SK-N-SH treated with all-trans-retinoic acid at 6 μM for 48 hours (cell line): ENCODE measurements around the gene RNF224.

Experiments
- ATAC-seq: fragments of 200-7000 bp; cut with Tn5 transposase; 3 replicates; pipeline ENCODE4 v1.9.1; 2020; ENCODE audit warnings: mild to moderate bottlenecking, moderate library complexity
- ARNTL ChIP-seq: fragments of 450-650 bp; formaldehyde crosslinking; IDR thresholded peaks from 2 replicates; pipeline ENCODE4 v1.5.0; 2020; ENCODE audit warnings: low read depth, mild to moderate bottlenecking, moderate library complexity, borderline replicate concordance
- CREB5 ChIP-seq: fragments of 250-450 bp; sonication (Bioruptor Pico); IDR thresholded peaks from 2 replicates; pipeline ENCODE4 v1.5.1; 2020; ENCODE audit warnings: low read depth, mild to moderate bottlenecking, moderate library complexity
- CSDC2 ChIP-seq: fragments of 250-450 bp; sonication (Bioruptor Pico); IDR thresholded peaks from 2 replicates; pipeline ENCODE4 v1.5.0; 2020; ENCODE audit warnings: mild to moderate bottlenecking, moderate library complexity
- CSRNP3 ChIP-seq: fragments of 250-450 bp; sonication (Bioruptor Pico); IDR thresholded peaks from 2 replicates; pipeline ENCODE4 v1.5.1; 2021; ENCODE audit warnings: mild to moderate bottlenecking, moderate library complexity
- ESRRG ChIP-seq: fragments of 250-450 bp; sonication (Bioruptor Pico); IDR thresholded peaks from 2 replicates; pipeline ENCODE4 v1.6.1; 2021; ENCODE audit warnings: mild to moderate bottlenecking
- GLIS3 ChIP-seq: fragments of 250-450 bp; sonication (Bioruptor Pico); IDR thresholded peaks from 2 replicates; pipeline ENCODE4 v1.5.0; 2020; ENCODE audit warnings: mild to moderate bottlenecking, moderate library complexity
- ISL1 ChIP-seq: fragments of 250-450 bp; sonication (Bioruptor Pico); IDR thresholded peaks from 2 replicates; pipeline ENCODE4 v2.1.2; 2022; ENCODE audit warnings: mild to moderate bottlenecking, moderate library complexity
- OSR1 ChIP-seq: fragments of 250-450 bp; sonication (Bioruptor Pico); IDR thresholded peaks from 2 replicates; pipeline ENCODE4 v1.8.0; 2022; ENCODE audit warnings: moderate library complexity, mild to moderate bottlenecking, inconsistent platforms
- RARB ChIP-seq: fragments of 250-450 bp; sonication (Bioruptor Pico); IDR thresholded peaks from 2 replicates; pipeline ENCODE4 v1.8.0; 2021; ENCODE audit warnings: mild to moderate bottlenecking, moderate library complexity
- TCF4 ChIP-seq: fragments of 250-450 bp; sonication (Bioruptor Pico); IDR thresholded peaks from 2 replicates; pipeline ENCODE4 v1.8.0; 2021; ENCODE audit warnings: mild to moderate bottlenecking, moderate library complexity, borderline replicate concordance
- TOX ChIP-seq: fragments of 250-450 bp; sonication (Bioruptor Pico); IDR thresholded peaks from 2 replicates; pipeline ENCODE4 v1.8.0; 2021; ENCODE audit warnings: mild to moderate bottlenecking, moderate library complexity, borderline replicate concordance
- TSHZ2 ChIP-seq: fragments of 250-450 bp; sonication (Bioruptor Pico); IDR thresholded peaks from 2 replicates; pipeline ENCODE4 v1.5.0; 2020; ENCODE audit warnings: mild to moderate bottlenecking, moderate library complexity
- ZC3H10 ChIP-seq: fragments of 250-450 bp; sonication (Bioruptor Pico); IDR thresholded peaks from 2 replicates; pipeline ENCODE4 v1.5.1; 2021; ENCODE audit warnings: mild to moderate bottlenecking, moderate library complexity
- ZFP30 ChIP-seq: fragments of 450-650 bp; formaldehyde crosslinking; IDR thresholded peaks from 2 replicates; pipeline ENCODE4 v1.5.0; 2022; ENCODE audit warnings: mild to moderate bottlenecking, moderate library complexity
- ZNF565 ChIP-seq: fragments of 450-650 bp; formaldehyde crosslinking; conservative IDR thresholded peaks from 2 replicates; pipeline ENCODE4 v1.5.0; 2020; ENCODE audit warnings: low read depth, mild to moderate bottlenecking, moderate library complexity
- ZNF70 ChIP-seq: fragments of 450-650 bp; formaldehyde crosslinking; IDR thresholded peaks from 2 replicates; pipeline ENCODE4 v1.5.0; 2020; ENCODE audit warnings: mild to moderate bottlenecking, moderate library complexity
- ZNF8 ChIP-seq: fragments of 450-650 bp; formaldehyde crosslinking; IDR thresholded peaks from 2 replicates; pipeline ENCODE4 v1.5.0; 2020; ENCODE audit warnings: mild to moderate bottlenecking, moderate library complexity
- TF ChIP-seq, protein P1 (sequence below): fragments of 250-450 bp; sonication (Bioruptor Pico); IDR thresholded peaks from 2 replicates; pipeline ENCODE4 v1.8.0; 2021; ENCODE audit warnings: low read depth, mild to moderate bottlenecking, moderate library complexity, borderline replicate concordance
- TF ChIP-seq, protein P2 (sequence below): fragments of 250-450 bp; sonication (Bioruptor Pico); IDR thresholded peaks from 2 replicates; pipeline ENCODE4 v1.8.0; 2020; ENCODE audit warnings: mild to moderate bottlenecking, moderate library complexity, borderline replicate concordance

Gene RNF224

DNA sequence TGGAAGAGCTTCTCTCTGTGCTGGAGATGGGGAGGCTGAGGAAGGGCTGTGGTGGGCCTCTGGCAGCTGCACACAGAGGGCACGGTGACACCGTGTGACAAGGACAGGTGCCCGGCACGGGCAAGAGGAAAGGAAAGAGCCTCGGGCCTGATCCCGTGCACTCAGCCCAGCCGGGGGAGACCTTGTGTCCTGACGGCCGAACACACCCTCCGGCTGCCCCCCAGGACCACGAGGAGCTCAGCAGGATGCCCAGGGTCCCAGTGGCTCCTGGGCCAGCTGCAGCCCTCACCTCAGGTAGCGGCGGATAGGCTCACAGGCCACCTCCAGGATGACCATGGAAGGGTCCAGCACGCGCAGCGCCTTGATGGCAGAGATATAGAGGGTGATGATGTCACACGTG lies 44.5 kb upstream of the RNF224 start:
- ATAC-seq: no peak
- no peak for TF ChIP-seq TSHZ2
- TF ChIP-seq OSR1: no peak
- TF ChIP-seq TCF4 (CRISPR knock-in tag): no peak
- TF ChIP-seq CSRNP3 (CRISPR knock-in tag): no peak

- no peak for ATAC-seq
These were observed 43.2 kb upstream of the RNF224 start for GRCh38 chr9:137183980-137184595.

DNA sequence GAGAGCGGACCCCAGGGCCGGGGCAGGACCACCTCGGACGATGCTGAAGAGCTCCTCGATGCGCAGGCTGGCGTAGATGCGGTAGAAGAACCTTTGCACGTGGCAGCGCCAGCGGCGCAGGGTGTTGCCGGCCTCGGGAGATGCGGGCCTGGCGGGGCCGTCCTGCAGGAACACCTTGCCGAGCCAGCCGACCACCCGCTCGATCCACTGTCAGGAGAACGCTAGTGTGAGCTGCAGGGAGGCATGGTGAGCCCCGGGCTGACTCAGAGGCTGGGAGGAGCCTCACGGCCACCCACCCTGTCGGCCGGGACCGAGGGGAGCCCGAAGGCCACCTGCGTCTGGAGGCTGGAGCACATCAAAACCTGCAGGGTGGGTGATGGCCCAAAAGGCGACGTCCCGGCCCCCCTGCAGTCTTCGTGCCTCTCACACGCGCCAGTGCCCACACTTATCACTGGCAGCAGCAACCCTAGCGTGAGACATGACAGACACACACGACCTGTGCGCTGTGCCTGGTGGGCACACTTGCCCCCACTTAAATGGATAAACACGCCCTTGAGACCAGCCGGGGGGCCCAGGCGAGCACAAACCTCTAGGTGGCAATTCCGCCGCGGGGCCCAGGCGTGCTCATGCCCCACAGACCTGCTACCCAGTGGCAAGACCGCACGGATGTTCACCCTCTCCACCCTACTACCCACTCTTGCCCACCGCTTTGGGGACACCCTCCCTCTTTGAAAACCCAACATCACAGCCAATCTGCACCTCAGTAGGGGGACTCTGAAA lies 42.2 kb upstream of the RNF224 start:
- TF ChIP-seq GLIS3 (CRISPR knock-in tag): no peak
- no peak for TF ChIP-seq RARB (CRISPR knock-in tag)
- no peak for TF ChIP-seq TOX (CRISPR knock-in tag)
- ATAC-seq: no peak

More at GRCh38 chr9:137183980-137184595, 43.2 kb upstream of the RNF224 start:
- TF ChIP-seq ISL1 (CRISPR knock-in tag): no peak
- TF ChIP-seq, protein P1, sequence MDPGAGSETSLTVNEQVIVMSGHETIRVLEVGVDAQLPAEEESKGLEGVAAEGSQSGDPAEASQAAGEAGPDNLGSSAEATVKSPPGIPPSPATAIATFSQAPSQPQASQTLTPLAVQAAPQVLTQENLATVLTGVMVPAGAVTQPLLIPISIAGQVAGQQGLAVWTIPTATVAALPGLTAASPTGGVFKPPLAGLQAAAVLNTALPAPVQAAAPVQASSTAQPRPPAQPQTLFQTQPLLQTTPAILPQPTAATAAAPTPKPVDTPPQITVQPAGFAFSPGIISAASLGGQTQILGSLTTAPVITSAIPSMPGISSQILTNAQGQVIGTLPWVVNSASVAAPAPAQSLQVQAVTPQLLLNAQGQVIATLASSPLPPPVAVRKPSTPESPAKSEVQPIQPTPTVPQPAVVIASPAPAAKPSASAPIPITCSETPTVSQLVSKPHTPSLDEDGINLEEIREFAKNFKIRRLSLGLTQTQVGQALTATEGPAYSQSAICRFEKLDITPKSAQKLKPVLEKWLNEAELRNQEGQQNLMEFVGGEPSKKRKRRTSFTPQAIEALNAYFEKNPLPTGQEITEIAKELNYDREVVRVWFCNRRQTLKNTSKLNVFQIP (CRISPR knock-in tag): no peak
- no peak for TF ChIP-seq ZNF8 (CRISPR knock-in tag)
- no peak for TF ChIP-seq ESRRG (CRISPR knock-in tag)
- TF ChIP-seq, protein P2, sequence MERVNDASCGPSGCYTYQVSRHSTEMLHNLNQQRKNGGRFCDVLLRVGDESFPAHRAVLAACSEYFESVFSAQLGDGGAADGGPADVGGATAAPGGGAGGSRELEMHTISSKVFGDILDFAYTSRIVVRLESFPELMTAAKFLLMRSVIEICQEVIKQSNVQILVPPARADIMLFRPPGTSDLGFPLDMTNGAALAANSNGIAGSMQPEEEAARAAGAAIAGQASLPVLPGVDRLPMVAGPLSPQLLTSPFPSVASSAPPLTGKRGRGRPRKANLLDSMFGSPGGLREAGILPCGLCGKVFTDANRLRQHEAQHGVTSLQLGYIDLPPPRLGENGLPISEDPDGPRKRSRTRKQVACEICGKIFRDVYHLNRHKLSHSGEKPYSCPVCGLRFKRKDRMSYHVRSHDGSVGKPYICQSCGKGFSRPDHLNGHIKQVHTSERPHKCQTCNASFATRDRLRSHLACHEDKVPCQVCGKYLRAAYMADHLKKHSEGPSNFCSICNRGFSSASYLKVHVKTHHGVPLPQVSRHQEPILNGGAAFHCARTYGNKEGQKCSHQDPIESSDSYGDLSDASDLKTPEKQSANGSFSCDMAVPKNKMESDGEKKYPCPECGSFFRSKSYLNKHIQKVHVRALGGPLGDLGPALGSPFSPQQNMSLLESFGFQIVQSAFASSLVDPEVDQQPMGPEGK (CRISPR knock-in tag): no peak
- no peak for TF ChIP-seq ZNF565 (CRISPR knock-in tag)
- no peak for TF ChIP-seq ARNTL
- no peak for TF ChIP-seq RARB (CRISPR knock-in tag)
- TF ChIP-seq TCF4 (CRISPR knock-in tag): no peak
- no peak for TF ChIP-seq ZC3H10 (CRISPR knock-in tag)
- TF ChIP-seq CSDC2 (CRISPR knock-in tag): no peak
- no peak for TF ChIP-seq ZFP30
- TF ChIP-seq CREB5 (CRISPR knock-in tag): no peak
- no peak for TF ChIP-seq ZNF70 (CRISPR knock-in tag)
- no peak for TF ChIP-seq GLIS3 (CRISPR knock-in tag)
- TF ChIP-seq TOX (CRISPR knock-in tag): no peak
